HepG2 (cell line): ENCODE results near the gene IGFBP6. TPM values are rescaled to one million over a fixed set of nuclear protein-coding genes. Genes with fewer than 3 reads are reported as not detected.

ENCODE experiments used
- CREBL2 ChIP-seq: sonication (generic); formaldehyde crosslinking; IDR thresholded peaks from 2 replicates; pipeline ENCODE4 v1.8.1; 2023; ENCODE audit warnings: missing genetic modification reagents, mild to moderate bottlenecking, borderline replicate concordance
- HOXD1 ChIP-seq: sonication (generic); formaldehyde crosslinking; IDR thresholded peaks from 2 replicates; pipeline ENCODE4 v1.5.0; 2020; ENCODE audit warnings: missing genetic modification reagents
- RAD21 ChIP-seq: fragments of 450-650 bp; formaldehyde crosslinking; IDR thresholded peaks from 2 replicates; pipeline ENCODE4 v1.5.0; 2020; ENCODE audit warnings: mild to moderate bottlenecking
- RFXANK ChIP-seq: IDR thresholded peaks from 2 replicates; pipeline ENCODE4 v1.6.1; 2016
- RXRA ChIP-seq: sonication (generic); formaldehyde crosslinking; IDR thresholded peaks from 2 replicates; pipeline ENCODE4 v1.5.1; 2020; ENCODE audit warnings: missing genetic modification reagents
- SP2 ChIP-seq: sonication (generic); formaldehyde crosslinking; IDR thresholded peaks from 2 replicates; pipeline ENCODE4 v1.5.1; 2020; ENCODE audit warnings: mild to moderate bottlenecking, missing genetic modification reagents
- YEATS4 ChIP-seq: sonication (generic); formaldehyde crosslinking; IDR thresholded peaks from 2 replicates; pipeline ENCODE4 v1.4.0; 2020; ENCODE audit warnings: missing genetic modification reagents, borderline replicate concordance
- ZBTB4 ChIP-seq: sonication (generic); formaldehyde crosslinking; IDR thresholded peaks from 2 replicates; pipeline ENCODE4 v1.4.0; 2020; ENCODE audit warnings: missing genetic modification reagents, mild to moderate bottlenecking, borderline replicate concordance
- ZNF235 ChIP-seq: sonication (generic); formaldehyde crosslinking; IDR thresholded peaks from 2 replicates; pipeline ENCODE4 v1.8.1; 2023; ENCODE audit warnings: mild to moderate bottlenecking, missing genetic modification reagents, borderline replicate concordance
- ZNF883 ChIP-seq: sonication (generic); formaldehyde crosslinking; IDR thresholded peaks from 2 replicates; pipeline ENCODE4 v1.5.1; 2020; ENCODE audit warnings: mild to moderate bottlenecking, missing genetic modification reagents; ENCODE audit errors: not compliant biosample characterization
- polyA plus RNA-seq, 8 experiments: library from polyadenylated mRNA; depleted of rRNA in 3 of 8; stranded (reverse) in 7 of 8; unstranded in 1 of 8; fragments of >200 nt; fragmentation: Illumina TruSeq in 4 of 8; extraction: Trizol in 4 of 8; gene quantifications; 2 replicates each; pipeline versions ENCODE4 v1.2.1 to v1.2.3, GENCODE V29; 2011 to 2016; ENCODE audit warnings: low read depth in 4 of 8, missing spikeins in 1 of 8, mixed read lengths in 1 of 8; ENCODE audit not compliant: insufficient read depth in 1 of 8
- total RNA-seq, 5 experiments: library from RNA; depleted of rRNA; stranded (reverse); fragments of >200 nt; fragmentation: Illumina TruSeq; extraction: Trizol; gene quantifications; 2 replicates each; pipeline ENCODE4 v1.2.3, GENCODE V29; 2016; ENCODE audit warnings: low read depth in 1 of 5
- TF ChIP-seq, protein P1 (sequence below): IDR thresholded peaks from 2 replicates; pipeline ENCODE4 v1.4.0; 2020; ENCODE audit warnings: mild to moderate bottlenecking, missing genetic modification reagents
- TF ChIP-seq, protein P2 (sequence below): IDR thresholded peaks from 2 replicates; pipeline ENCODE4 v1.6.1; 2016; ENCODE audit warnings: missing compliant biosample characterization, missing genetic modification reagents, borderline replicate concordance
- TF ChIP-seq, protein P3 (sequence below): IDR thresholded peaks from 2 replicates; pipeline ENCODE4 v1.6.1; 2016; ENCODE audit warnings: missing genetic modification reagents, missing compliant biosample characterization
- TF ChIP-seq, protein P4 (sequence below): sonication (generic); formaldehyde crosslinking; IDR thresholded peaks from 2 replicates; pipeline ENCODE4 v1.8.1; 2022; ENCODE audit warnings: mild to moderate bottlenecking, missing genetic modification reagents
- TF ChIP-seq, protein P5 (sequence below): sonication (generic); formaldehyde crosslinking; conservative IDR thresholded peaks from 2 replicates; pipeline ENCODE4 v1.4.0; 2020; ENCODE audit warnings: missing genetic modification reagents

IGFBP6 gene
- total and polyA plus RNA-seq, 2 of the 13 experiments (the other 11 are each of a cell fraction or from before 2014, with no cell fraction given), result 3.9 to 25.2 TPM

GRCh38 chr12:53079226-53080117 lies 18.0 kb upstream of the IGFBP6 start, which contains the start of gene SPRYD3 (continued):
- TF ChIP-seq, protein P1, sequence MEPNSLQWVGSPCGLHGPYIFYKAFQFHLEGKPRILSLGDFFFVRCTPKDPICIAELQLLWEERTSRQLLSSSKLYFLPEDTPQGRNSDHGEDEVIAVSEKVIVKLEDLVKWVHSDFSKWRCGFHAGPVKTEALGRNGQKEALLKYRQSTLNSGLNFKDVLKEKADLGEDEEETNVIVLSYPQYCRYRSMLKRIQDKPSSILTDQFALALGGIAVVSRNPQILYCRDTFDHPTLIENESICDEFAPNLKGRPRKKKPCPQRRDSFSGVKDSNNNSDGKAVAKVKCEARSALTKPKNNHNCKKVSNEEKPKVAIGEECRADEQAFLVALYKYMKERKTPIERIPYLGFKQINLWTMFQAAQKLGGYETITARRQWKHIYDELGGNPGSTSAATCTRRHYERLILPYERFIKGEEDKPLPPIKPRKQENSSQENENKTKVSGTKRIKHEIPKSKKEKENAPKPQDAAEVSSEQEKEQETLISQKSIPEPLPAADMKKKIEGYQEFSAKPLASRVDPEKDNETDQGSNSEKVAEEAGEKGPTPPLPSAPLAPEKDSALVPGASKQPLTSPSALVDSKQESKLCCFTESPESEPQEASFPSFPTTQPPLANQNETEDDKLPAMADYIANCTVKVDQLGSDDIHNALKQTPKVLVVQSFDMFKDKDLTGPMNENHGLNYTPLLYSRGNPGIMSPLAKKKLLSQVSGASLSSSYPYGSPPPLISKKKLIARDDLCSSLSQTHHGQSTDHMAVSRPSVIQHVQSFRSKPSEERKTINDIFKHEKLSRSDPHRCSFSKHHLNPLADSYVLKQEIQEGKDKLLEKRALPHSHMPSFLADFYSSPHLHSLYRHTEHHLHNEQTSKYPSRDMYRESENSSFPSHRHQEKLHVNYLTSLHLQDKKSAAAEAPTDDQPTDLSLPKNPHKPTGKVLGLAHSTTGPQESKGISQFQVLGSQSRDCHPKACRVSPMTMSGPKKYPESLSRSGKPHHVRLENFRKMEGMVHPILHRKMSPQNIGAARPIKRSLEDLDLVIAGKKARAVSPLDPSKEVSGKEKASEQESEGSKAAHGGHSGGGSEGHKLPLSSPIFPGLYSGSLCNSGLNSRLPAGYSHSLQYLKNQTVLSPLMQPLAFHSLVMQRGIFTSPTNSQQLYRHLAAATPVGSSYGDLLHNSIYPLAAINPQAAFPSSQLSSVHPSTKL (CRISPR knock-in tag), result 0 out of 2 replicates have a peak, but pooled peaks have one; percentile 27
- TF ChIP-seq, protein P2, sequence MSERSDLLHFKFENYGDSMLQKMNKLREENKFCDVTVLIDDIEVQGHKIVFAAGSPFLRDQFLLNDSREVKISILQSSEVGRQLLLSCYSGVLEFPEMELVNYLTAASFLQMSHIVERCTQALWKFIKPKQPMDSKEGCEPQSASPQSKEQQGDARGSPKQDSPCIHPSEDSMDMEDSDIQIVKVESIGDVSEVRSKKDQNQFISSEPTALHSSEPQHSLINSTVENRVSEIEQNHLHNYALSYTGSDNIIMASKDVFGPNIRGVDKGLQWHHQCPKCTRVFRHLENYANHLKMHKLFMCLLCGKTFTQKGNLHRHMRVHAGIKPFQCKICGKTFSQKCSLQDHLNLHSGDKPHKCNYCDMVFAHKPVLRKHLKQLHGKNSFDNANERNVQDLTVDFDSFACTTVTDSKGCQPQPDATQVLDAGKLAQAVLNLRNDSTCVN (CRISPR knock-in tag), result 0 out of 2 replicates have a peak, but pooled peaks have one; percentile 65
- peak; percentile 85 for TF ChIP-seq RFXANK
- TF ChIP-seq, protein P3, sequence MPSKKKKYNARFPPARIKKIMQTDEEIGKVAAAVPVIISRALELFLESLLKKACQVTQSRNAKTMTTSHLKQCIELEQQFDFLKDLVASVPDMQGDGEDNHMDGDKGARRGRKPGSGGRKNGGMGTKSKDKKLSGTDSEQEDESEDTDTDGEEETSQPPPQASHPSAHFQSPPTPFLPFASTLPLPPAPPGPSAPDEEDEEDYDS, result peak; percentile 94
- peak; percentile 89 for TF ChIP-seq YEATS4 (CRISPR knock-in tag)
- TF ChIP-seq HOXD1 (CRISPR knock-in tag), result peak; percentile 88; the same call in 1 of the 2 replicates
- peak; percentile 54; the same call in 1 of the 2 replicates for TF ChIP-seq RXRA (CRISPR knock-in tag)
- no peak for TF ChIP-seq ZBTB4 (CRISPR knock-in tag)
- TF ChIP-seq, protein P4, sequence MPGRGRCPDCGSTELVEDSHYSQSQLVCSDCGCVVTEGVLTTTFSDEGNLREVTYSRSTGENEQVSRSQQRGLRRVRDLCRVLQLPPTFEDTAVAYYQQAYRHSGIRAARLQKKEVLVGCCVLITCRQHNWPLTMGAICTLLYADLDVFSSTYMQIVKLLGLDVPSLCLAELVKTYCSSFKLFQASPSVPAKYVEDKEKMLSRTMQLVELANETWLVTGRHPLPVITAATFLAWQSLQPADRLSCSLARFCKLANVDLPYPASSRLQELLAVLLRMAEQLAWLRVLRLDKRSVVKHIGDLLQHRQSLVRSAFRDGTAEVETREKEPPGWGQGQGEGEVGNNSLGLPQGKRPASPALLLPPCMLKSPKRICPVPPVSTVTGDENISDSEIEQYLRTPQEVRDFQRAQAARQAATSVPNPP (CRISPR knock-in tag), result no peak
- TF ChIP-seq ZNF235 (CRISPR knock-in tag), result no peak
- TF ChIP-seq, protein P5, sequence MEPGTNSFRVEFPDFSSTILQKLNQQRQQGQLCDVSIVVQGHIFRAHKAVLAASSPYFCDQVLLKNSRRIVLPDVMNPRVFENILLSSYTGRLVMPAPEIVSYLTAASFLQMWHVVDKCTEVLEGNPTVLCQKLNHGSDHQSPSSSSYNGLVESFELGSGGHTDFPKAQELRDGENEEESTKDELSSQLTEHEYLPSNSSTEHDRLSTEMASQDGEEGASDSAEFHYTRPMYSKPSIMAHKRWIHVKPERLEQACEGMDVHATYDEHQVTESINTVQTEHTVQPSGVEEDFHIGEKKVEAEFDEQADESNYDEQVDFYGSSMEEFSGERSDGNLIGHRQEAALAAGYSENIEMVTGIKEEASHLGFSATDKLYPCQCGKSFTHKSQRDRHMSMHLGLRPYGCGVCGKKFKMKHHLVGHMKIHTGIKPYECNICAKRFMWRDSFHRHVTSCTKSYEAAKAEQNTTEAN, result peak; percentile 8; the same call in 1 of the 2 replicates
- TF ChIP-seq ZNF883, result peak; percentile 76
- TF ChIP-seq CREBL2 (CRISPR knock-in tag), result no peak
- peak; percentile 15; the same call in 1 of the 2 replicates for TF ChIP-seq RAD21
- TF ChIP-seq SP2 (CRISPR knock-in tag), result peak; percentile 99
